ENCODE measurements around the gene SALL3. TPM values are rescaled to one million over a fixed set of nuclear protein-coding genes. Genes with fewer than 3 reads are reported as not detected.

Gene SALL3
- total and polyA plus RNA-seq, 2 donors (not counting 3 experiments of a cell fraction or from before 2014, with no cell fraction given): not detected

DNA sequence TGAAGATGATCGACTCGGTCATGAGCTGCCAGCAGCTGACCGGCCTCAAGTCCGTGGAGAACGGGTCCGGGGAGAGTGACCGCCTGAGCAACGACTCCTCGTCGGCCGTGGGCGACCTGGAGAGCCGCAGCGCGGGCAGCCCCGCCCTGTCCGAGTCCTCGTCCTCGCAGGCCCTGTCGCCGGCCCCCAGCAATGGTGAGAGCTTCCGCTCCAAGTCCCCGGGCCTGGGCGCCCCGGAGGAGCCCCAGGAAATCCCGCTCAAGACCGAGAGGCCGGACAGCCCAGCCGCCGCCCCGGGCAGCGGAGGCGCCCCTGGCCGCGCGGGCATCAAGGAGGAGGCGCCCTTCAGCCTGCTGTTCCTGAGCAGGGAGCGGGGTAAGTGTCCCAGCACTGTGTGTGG lies 14.9 kb downstream of the SALL3 start:
- H3K27me3 ChIP-seq (ENCODE audit: control insufficient read depth in 2 of 2, insufficient read depth in 2 of 2, low read length in 2 of 2): no peaks in the 10 kb centered on the region
- FAIRE-seq: no peak
- no peaks in the 10 kb centered on the region for H4K20me1 ChIP-seq (replicated peaks; ENCODE audit: control insufficient read depth, extremely low read depth, insufficient read depth, low read length)
- dilution Hi-C loops (cut with MboI; ENCODE audit: extremely low pct_ligation_motif_present, low sequenced_read_pairs) (no loop called here), intact Hi-C loops (cut with micrococcal nuclease) (no loop called here)
- H3K79me2 ChIP-seq (ENCODE audit: control insufficient read depth, insufficient read depth, low read length): no peaks in the 10 kb centered on the region
- no peak overlapping the region for H2AFZ ChIP-seq (ENCODE audit: low read depth, low read length)
- H3K9me3 ChIP-seq (replicated peaks; ENCODE audit: control insufficient read depth, insufficient read depth, low read length): no peaks in the 10 kb centered on the region
- no TSS peak for BruUV-seq (replicated peaks)
- TF ChIP-seq POLR2A (IDR thresholded peaks at IDR 0.05; ENCODE audit: low read depth, low read length) (no peak), EZH2 (IDR thresholded peaks at IDR 0.05; ENCODE audit: borderline replicate concordance, low read depth, low read length, severe bottlenecking) (no peak), FOS (IDR thresholded peaks at IDR 0.05; ENCODE audit: borderline replicate concordance, insufficient read depth, low read length) (no peak), MYC (IDR thresholded peaks at IDR 0.05; ENCODE audit: low read depth, low read length) (no peak), JUN (IDR thresholded peaks at IDR 0.05; ENCODE audit: borderline replicate concordance, insufficient read depth, insufficient read length, low read depth) (no peak), GATA2 (IDR thresholded peaks at IDR 0.05; ENCODE audit: insufficient read depth, insufficient read length, low read depth, low read length) (no peak)
- TF ChIP-seq, protein P1, sequence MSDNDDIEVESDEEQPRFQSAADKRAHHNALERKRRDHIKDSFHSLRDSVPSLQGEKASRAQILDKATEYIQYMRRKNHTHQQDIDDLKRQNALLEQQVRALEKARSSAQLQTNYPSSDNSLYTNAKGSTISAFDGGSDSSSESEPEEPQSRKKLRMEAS (IDR thresholded peaks at IDR 0.05; ENCODE audit: insufficient read depth, insufficient read length): no peak
- TF ChIP-seq, protein P2, sequence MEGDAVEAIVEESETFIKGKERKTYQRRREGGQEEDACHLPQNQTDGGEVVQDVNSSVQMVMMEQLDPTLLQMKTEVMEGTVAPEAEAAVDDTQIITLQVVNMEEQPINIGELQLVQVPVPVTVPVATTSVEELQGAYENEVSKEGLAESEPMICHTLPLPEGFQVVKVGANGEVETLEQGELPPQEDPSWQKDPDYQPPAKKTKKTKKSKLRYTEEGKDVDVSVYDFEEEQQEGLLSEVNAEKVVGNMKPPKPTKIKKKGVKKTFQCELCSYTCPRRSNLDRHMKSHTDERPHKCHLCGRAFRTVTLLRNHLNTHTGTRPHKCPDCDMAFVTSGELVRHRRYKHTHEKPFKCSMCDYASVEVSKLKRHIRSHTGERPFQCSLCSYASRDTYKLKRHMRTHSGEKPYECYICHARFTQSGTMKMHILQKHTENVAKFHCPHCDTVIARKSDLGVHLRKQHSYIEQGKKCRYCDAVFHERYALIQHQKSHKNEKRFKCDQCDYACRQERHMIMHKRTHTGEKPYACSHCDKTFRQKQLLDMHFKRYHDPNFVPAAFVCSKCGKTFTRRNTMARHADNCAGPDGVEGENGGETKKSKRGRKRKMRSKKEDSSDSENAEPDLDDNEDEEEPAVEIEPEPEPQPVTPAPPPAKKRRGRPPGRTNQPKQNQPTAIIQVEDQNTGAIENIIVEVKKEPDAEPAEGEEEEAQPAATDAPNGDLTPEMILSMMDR (IDR thresholded peaks at IDR 0.05; ENCODE audit: extremely low read depth in 1 of 2, insufficient read depth in 1 of 2, low read depth in 1 of 2, low read length in 2 of 2): no peak
- no peak overlapping the region for H3K4me2 ChIP-seq (ENCODE audit: insufficient read depth, low read length)
- no peaks in the 10 kb centered on the region for H3K36me3 ChIP-seq (ENCODE audit: control insufficient read depth in 2 of 2, extremely low read depth in 1 of 2, insufficient read depth in 2 of 2, low read length in 2 of 2)
- no peak overlapping the region for H3K4me3 ChIP-seq (replicated peaks in 1 of 3; ENCODE audit: insufficient read depth in 1 of 3, low read depth in 1 of 3, low read length in 3 of 3)
- no peaks in the 10 kb centered on the region for H3K4me1 ChIP-seq (ENCODE audit: control insufficient read depth, extremely low read depth, insufficient read depth, low read length)
- ChIA-PET POLR2A (no interaction called here), CTCF (no interaction called here)
- no peak overlapping the region for H3K27ac ChIP-seq (ENCODE audit: insufficient read depth, low read depth, low read length)
- no peaks in the 10 kb centered on the region for H3K9me1 ChIP-seq (replicated peaks; ENCODE audit: control insufficient read depth, extremely low read depth, insufficient read depth, low read length)
- H3K9ac ChIP-seq (replicated peaks; ENCODE audit: extremely low read depth, insufficient read depth, low read length): no peak overlapping the region
- no peak for DNase-seq (ENCODE audit: low read depth, low spot score)

All from endothelial cell of umbilical vein (primary cell).